Fibroblast of pulmonary artery (primary cell): ENCODE data around the gene NME7.
"Not testable (repeated sequence)": the region's sequence is repeated elsewhere in the genome, so short reads cannot be mapped to it uniquely, and the experiment has no call there.

Experiments
- DNase-seq: peaks from one replicate; pipeline ENCODE4 v3.0.0-alpha.2; 2010; ENCODE audit warnings: low read depth
- H3K4me3 ChIP-seq: replicated peaks from 2 replicates; pipeline ENCODE4 v1.5.1; 2011; ENCODE audit warnings: low read depth, mild to moderate bottlenecking, control low read depth, low read length, moderate library complexity
- TF ChIP-seq, protein P1 (sequence below): IDR thresholded peaks from 2 replicates; pipeline ENCODE4 v1.5.1; 2011; ENCODE audit warnings: mild to moderate bottlenecking, control low read depth, low read length, inconsistent platforms; ENCODE audit errors: missing control alignments

The NME7 gene

DNA sequence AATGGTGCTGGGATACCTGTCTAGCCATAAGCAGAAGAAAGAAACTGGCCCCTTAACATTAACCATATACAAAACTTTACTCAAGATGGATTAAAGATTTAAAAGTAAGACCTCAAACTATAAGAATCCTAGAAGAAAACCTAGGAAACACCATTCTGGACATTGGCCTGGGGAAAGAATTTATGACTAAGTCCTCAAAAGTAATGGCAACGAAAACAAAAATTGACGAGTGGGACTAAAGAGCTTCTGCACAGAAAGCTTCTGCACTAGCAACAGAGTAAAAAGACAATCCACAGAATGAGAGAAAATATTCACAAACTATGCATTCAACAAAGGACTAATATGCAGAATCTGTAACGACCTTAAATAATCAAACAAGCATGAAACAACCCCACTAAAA, 66.7 kb downstream of the NME7 start:
- DNase-seq: no peak
- TF ChIP-seq, protein P1, sequence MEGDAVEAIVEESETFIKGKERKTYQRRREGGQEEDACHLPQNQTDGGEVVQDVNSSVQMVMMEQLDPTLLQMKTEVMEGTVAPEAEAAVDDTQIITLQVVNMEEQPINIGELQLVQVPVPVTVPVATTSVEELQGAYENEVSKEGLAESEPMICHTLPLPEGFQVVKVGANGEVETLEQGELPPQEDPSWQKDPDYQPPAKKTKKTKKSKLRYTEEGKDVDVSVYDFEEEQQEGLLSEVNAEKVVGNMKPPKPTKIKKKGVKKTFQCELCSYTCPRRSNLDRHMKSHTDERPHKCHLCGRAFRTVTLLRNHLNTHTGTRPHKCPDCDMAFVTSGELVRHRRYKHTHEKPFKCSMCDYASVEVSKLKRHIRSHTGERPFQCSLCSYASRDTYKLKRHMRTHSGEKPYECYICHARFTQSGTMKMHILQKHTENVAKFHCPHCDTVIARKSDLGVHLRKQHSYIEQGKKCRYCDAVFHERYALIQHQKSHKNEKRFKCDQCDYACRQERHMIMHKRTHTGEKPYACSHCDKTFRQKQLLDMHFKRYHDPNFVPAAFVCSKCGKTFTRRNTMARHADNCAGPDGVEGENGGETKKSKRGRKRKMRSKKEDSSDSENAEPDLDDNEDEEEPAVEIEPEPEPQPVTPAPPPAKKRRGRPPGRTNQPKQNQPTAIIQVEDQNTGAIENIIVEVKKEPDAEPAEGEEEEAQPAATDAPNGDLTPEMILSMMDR: no peak
- no peak overlapping the region for H3K4me3 ChIP-seq

DNA sequence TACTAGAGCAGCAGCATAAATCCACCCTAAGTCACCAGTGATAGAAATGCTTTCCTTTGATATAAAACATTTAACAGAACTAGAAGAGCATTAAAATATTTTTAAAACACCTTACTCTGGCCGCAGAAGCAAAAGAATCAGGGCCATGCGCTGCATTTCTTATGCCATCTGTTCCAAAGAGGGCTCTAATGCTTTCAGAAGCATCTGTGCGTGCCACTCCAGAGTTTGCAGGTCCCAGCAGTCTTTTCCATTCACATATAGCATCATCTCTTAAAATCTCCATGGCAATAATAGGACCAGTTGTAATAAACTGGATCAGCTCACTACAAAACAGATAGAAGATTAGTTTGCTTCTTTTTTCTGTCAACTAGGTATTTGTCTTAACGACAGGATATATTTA, 69.2 kb downstream of the NME7 start:
- H3K4me3 ChIP-seq: no peak overlapping the region
- DNase-seq: no peak
- TF ChIP-seq, protein P1: no peak

DNA sequence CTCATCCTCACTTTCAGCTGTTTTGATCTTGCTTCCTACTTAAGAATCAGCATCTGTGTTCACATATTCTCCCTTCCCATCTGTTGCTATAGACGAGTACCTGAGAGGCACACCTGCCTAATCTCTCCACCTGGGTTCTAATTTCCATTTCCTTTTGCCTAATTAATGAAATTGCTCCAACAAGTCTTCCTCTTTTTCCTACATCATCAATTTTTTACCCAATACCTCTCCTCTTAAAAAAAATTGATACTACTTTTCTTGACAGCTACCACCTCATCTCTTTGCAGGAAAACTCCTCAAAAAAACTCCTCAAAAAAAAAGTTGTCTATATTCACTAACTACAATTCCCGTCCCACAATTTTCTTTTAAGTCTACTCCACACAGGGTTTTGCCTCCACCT, 71.8 kb downstream of the NME7 start:
- TF ChIP-seq, protein P1: no peak
- no peak overlapping the region for H3K4me3 ChIP-seq
- no peak for DNase-seq

DNA sequence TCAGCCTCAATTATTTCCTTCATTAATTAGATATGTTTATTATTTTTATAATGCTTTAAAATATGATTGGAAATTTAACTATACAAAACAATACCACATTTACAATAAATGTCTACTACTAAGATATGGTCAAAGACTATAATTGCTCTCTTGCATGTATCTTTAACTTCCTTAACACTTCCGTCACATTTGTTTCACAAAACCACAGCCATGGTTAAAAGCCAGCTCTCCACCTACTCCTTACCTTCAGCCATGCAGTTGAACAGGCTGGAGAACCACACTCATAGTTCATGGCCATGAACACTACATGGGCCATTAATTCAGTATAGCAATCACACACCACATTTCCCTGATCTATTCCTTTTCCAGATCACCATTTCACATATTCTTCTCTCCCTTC, 72.2 kb downstream of the NME7 start:
- TF ChIP-seq, protein P1: no peak

DNA sequence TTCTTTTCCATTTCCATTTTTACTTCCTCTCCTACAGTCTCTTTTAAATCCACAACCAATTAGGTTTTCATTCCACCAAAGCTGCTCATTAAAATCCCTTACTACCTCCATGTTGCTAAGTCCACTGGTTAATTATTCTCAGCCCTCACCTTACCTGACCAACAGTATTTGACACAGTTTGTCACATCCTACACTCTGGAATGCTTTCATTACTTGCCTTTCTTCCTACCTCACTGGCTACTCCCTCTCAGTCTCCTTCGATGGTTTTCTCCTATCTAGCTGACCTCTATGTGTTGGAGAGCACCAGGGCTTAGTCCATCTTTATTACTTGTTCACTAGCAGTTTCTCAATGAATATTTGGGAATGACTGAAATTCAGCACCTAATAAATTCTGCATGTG, 78.6 kb downstream of the NME7 start:
- TF ChIP-seq, protein P1: no peak
- DNase-seq: no peak
- H3K4me3 ChIP-seq: no peak overlapping the region

More for the DNA sequence above, 72.2 kb downstream of the NME7 start:
- DNase-seq: no peak
- H3K4me3 ChIP-seq: no peak overlapping the region

DNA sequence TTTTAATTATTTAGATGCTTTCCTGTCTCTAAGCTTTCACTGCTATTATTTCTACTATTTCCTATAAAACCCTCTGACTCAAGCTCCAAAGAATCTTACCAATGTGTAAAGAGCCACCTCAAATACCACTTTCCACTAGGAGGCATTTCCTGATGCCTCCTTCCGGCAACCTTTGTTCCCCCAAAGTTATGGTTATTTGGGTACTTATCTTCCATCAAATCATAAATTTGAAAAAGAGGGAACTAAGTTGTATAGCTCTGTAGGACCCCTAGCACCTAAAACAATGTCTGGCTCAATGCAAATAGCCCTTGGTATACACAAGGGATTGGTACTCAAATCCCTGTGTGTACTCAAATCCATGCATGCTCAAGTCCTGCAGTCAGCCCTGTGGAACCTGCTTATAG, 79.6 kb downstream of the NME7 start:
- TF ChIP-seq, protein P1: no peak
- DNase-seq: peak; percentile 43
- H3K4me3 ChIP-seq: no peak overlapping the region

DNA sequence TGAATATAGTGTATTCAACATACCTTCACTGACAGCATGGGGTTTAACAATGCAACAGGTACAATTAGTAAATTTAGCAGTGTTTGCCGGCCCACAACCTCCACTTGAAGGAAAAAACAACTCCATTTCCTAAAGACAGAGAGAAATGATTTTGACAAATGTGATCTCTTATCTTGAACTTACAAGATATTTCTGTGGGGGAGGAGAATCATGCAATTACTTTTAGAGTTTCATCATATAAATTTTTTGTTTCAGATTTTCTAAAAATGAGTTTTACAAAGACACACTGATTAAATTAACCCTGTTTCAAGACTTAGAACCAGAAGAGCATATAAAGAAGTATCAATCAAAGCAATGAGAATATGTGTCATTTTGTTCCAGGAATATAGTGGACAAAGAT, 80.3 kb downstream of the NME7 start:
- peak; percentile 7 for DNase-seq
- H3K4me3 ChIP-seq: no peak overlapping the region
- TF ChIP-seq, protein P1: no peak

DNA sequence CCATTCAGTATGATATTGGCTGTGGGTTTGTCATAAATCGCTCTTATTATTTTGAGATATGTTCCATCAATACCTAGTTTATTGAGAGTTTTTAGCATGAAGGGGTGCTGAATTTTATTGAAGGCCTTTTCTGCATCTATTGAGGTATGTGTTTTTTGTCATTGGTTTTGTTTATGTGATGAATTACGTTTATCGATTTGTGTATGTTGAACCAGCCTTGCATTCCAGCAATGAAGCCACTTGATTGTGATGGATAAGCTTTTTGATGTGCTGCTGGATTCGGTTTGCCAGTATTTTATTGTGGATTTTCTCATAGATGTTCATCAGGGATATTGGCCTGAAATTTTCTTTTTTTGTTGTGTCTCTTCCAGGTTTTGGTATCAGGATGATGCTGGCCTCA, 86.0 kb downstream of the NME7 start:
- not testable (repeated sequence) for H3K4me3 ChIP-seq, DNase-seq
